Muscle layer of duodenum (tissue), 2 donors: ENCODE data around the gene MEIS1.

ENCODE experiments used
- H3K27ac ChIP-seq: one replicate; pipeline ENCODE4 v1.7.0; 2013; ENCODE audit warnings: mild to moderate bottlenecking, low read length
- H3K27me3 ChIP-seq: one replicate; pipeline ENCODE4 v1.7.0; 2013; ENCODE audit warnings: low read depth, mild to moderate bottlenecking, control low read depth, low read length
- H3K36me3 ChIP-seq, 2 donors: one replicate each; pipeline ENCODE4 v1.7.0; 2013; ENCODE audit warnings: low read length in 2 of 2, control low read depth in 1 of 2, mild to moderate bottlenecking in 1 of 2; ENCODE audit not compliant: insufficient read depth in 2 of 2, control insufficient read depth in 1 of 2
- H3K4me1 ChIP-seq, 2 donors: one replicate each; pipeline ENCODE4 v1.7.0; 2013; ENCODE audit warnings: low read length in 2 of 2, mild to moderate bottlenecking in 2 of 2, control low read depth in 1 of 2, moderate library complexity in 1 of 2; ENCODE audit not compliant: insufficient read depth in 2 of 2, control insufficient read depth in 1 of 2
- H3K4me3 ChIP-seq, 2 donors: one replicate each; pipeline ENCODE4 v1.7.0; 2013; ENCODE audit warnings: low read length in 2 of 2, low read depth in 1 of 2, mild to moderate bottlenecking in 1 of 2
- H3K9me3 ChIP-seq, 2 donors: one replicate each; pipeline ENCODE4 v1.7.0; 2013; ENCODE audit warnings: low read length in 2 of 2, control low read depth in 1 of 2, mild to moderate bottlenecking in 1 of 2; ENCODE audit not compliant: control insufficient read depth in 1 of 2
- donor health status: healthy.

Gene MEIS1

GRCh38 chr2:66573416-66573815 lies 138.5 kb downstream of the MEIS1 start:
- Histone ChIP-seq H3K4me3 (no peak overlapping the region), H3K27ac (peak overlapping the region; percentile 75), H3K4me1 (peaks cover 7 to 39% of the 10 kb centered on the region in 2 donors), H3K9me3 (no peaks in the 10 kb centered on the region), H3K27me3 (peaks cover 19% of the 10 kb centered on the region), H3K36me3 (peaks cover 9 to 11% of the 10 kb centered on the region in 2 donors)

- Histone ChIP-seq H3K27me3 (peaks cover 23% of the 10 kb centered on the region), H3K4me1 (peaks cover 7 to 35% of the 10 kb centered on the region in 2 donors), H3K36me3 (peaks cover 9% of the 10 kb centered on the region in 2 donors), H3K4me3 (peak overlapping the region; percentile 24 to 30), H3K9me3 (no peaks in the 10 kb centered on the region), H3K27ac (peak overlapping the region; percentile 75)
Observed at GRCh38 chr2:66573821-66574233, 138.9 kb downstream of the MEIS1 start.

- H3K27ac ChIP-seq = peak overlapping the region; percentile 81
- H3K4me3 ChIP-seq = peak overlapping the region; percentile 41 to 65
- H3K4me1 ChIP-seq = peaks cover 0 to 23% of the 10 kb centered on the region in 2 donors
- H3K9me3 ChIP-seq = no peaks in the 10 kb centered on the region
- peaks cover 29% of the 10 kb centered on the region for H3K27me3 ChIP-seq
- peaks cover 0 to 9% of the 10 kb centered on the region in 2 donors for H3K36me3 ChIP-seq
Observed at GRCh38 chr2:66574701-66575624, 140.0 kb downstream of the MEIS1 start.

DNA sequence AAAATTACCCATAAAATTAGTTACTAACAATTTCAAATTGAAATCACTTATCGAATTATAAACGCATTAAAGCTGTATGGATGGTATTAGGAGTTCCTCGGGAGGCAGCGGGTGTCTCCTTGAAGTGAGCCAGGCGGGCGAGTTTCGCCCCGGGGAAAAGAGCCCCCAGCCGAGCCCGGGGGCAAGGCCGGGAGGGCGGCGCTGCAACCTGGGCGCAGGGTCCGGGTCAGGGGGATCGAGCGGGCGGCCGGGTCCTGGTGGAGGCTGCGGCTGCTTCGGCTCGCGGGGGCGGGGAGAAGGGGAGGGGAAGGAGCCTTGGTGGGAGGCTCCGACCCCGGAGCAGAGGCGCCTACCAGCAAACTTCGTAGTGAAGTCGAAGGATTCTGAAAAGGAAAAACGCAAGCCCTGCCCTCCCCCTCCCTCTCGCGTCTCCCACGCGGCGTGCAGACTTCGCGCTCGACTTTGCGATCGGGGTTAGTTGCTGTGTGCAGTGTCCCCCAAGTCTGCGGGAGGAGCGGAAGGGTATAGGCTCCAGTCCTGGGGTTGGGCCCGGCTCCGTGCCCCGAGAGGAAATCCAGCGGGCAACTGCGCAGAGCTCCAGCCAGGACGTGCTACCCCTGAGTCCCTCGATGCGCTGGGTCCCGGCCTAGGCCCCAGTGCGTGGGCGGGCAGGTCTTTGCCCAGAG lies 140.8 kb downstream of the MEIS1 start:
- Histone ChIP-seq H3K27ac (peak overlapping the region; percentile 81), H3K4me3 (peak overlapping the region; percentile 41 to 65), H3K4me1 (peaks cover 0 to 19% of the 10 kb centered on the region in 2 donors), H3K27me3 (peaks cover 33% of the 10 kb centered on the region), H3K36me3 (peaks cover 0 to 8% of the 10 kb centered on the region in 2 donors), H3K9me3 (no peaks in the 10 kb centered on the region)

GRCh38 chr2:66576311-66576560 lies 141.3 kb downstream of the MEIS1 start:
- peaks cover 37% of the 10 kb centered on the region for H3K27me3 ChIP-seq
- no peaks in the 10 kb centered on the region for H3K9me3 ChIP-seq
- H3K4me1 ChIP-seq = peaks cover 0 to 17% of the 10 kb centered on the region in 2 donors
- peaks cover 0 to 3% of the 10 kb centered on the region in 2 donors for H3K36me3 ChIP-seq
- peak overlapping the region; percentile 57 to 65 for H3K4me3 ChIP-seq
- peak overlapping the region; percentile 93 for H3K27ac ChIP-seq

- no peaks in the 10 kb centered on the region for H3K9me3 ChIP-seq
- peaks cover 0 to 12% of the 10 kb centered on the region in 2 donors for H3K4me1 ChIP-seq
- H3K36me3 ChIP-seq = no peaks in the 10 kb centered on the region
- H3K4me3 ChIP-seq = peak overlapping the region; percentile 57 to 65
- peak overlapping the region; percentile 93 for H3K27ac ChIP-seq
- H3K27me3 ChIP-seq = peaks cover 41% of the 10 kb centered on the region
Observed at GRCh38 chr2:66576561-66577320, 141.8 kb downstream of the MEIS1 start.

- Histone ChIP-seq H3K4me3 (peak overlapping the region; percentile 57 to 65), H3K36me3 (no peaks in the 10 kb centered on the region), H3K9me3 (no peaks in the 10 kb centered on the region), H3K4me1 (peaks cover 0 to 8% of the 10 kb centered on the region in 2 donors), H3K27me3 (peaks cover 45% of the 10 kb centered on the region), H3K27ac (peak overlapping the region; percentile 93)
Observed at GRCh38 chr2:66577321-66578053, 142.6 kb downstream of the MEIS1 start.

DNA sequence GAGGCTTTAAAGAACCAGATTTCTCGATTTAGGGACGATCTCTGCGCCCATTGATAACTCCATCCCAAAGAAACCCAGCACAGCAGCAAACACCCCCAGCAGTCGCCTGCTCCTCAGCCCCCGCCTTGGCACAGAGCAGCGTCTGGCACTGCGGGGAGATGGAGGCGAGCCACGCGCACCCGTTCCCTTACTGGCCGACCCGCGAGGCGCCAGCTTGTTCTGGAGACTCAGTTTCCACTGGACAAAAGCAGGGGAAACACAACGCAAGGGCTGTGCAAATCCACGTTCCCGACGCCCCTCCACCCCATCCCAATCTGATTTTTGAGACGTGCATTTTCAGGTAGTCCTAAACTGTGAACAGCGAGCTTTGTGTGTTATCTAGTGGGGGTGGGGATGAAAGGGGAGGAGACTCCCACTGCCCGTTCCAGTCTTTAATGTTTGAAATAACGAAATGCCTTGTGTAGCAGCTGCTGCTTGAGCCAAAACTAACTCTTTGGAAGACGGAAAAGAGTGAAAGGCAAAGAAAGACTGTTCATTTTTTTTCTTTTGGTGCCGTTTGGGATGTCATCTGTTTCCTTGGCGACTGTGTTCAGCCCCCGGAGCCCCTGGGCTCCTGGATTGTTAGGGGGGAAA lies 143.2 kb downstream of the MEIS1 start:
- peak overlapping the region; percentile 57 to 65 for H3K4me3 ChIP-seq
- H3K27ac ChIP-seq = peak overlapping the region; percentile 93
- H3K4me1 ChIP-seq = peaks cover 0 to 8% of the 10 kb centered on the region in 2 donors
- no peaks in the 10 kb centered on the region for H3K36me3 ChIP-seq
- H3K9me3 ChIP-seq = no peaks in the 10 kb centered on the region
- peaks cover 52% of the 10 kb centered on the region for H3K27me3 ChIP-seq

DNA sequence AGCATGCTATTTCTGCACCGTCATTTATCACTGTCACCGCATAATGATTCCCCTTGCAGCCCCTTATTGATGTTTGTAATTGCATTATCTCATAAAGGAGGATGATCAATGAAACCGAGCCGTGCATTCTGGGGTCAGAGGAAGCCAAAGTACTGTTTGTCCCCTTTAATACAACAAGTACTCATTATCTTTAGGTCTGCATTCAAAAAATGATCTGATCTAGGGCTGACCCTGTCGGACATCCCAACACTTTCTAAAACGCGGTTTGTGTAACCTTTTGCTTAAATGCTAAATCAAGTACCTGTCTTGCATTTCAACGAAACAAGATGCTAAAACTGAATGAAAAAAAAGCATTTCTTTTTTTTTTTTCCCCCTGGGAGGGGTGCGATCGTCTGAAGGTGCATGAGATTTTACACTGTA lies 143.8 kb downstream of the MEIS1 start:
- H3K27ac ChIP-seq = peak overlapping the region; percentile 93
- no peaks in the 10 kb centered on the region for H3K9me3 ChIP-seq
- H3K27me3 ChIP-seq = peaks cover 57% of the 10 kb centered on the region
- no peaks in the 10 kb centered on the region for H3K36me3 ChIP-seq
- peak overlapping the region; percentile 57 to 65 for H3K4me3 ChIP-seq
- H3K4me1 ChIP-seq = peaks cover 0 to 8% of the 10 kb centered on the region in 2 donors
